ENCODE results near the gene GPR183. TPM values are rescaled to one million over a fixed set of nuclear protein-coding genes. Genes with fewer than 3 reads are reported as not detected.

The GPR183 gene
- total RNA-seq, 8 experiments from 2014 or later = 0.63 to 6.1 (median 1.1) TPM

DNA sequence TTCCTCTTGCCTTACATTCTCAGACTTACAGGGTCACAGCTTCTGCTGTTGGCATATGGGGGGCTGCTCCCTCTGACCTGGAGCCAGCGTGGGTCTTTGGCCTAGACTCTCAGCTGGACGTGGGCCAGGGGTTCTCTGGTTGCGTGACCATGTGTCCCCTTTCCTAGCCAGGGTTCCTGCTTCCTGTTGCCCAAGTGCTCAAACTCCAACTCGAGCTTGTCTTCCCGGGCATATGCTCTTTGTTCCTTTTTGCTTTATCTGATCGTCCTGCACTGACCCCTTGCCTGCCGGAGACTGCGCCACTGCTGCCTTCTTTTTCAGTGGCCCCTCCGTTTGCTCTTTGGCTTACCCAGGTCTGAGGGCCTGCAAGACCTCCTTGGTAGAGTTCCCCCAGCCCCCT is 25.3 kb upstream of the GPR183 start:
- 83 to 100% (median 90%) methylated on average over 3 to 8 of the region's 9 CpGs; no CpG with 5 or more reads in 3 of the 10 experiments for WGBS, 10 experiments
- in situ Hi-C loops (cut with MboI; ENCODE audit: low pct_unique_long_range_greater_than_20kb in 2 of 9, low sequenced_read_pairs in 9 of 9, unreplicated experiment in 9 of 9) = no loop called here
- Histone ChIP-seq H3K4me1 (replicated peaks in 1 of 2) (no peaks in the 10 kb centered on the region), H3K4me3 (no peak overlapping the region), H3K27ac (no peak overlapping the region)
- ATAC-seq (replicated peaks in 6 of 8) = no peak

DNA sequence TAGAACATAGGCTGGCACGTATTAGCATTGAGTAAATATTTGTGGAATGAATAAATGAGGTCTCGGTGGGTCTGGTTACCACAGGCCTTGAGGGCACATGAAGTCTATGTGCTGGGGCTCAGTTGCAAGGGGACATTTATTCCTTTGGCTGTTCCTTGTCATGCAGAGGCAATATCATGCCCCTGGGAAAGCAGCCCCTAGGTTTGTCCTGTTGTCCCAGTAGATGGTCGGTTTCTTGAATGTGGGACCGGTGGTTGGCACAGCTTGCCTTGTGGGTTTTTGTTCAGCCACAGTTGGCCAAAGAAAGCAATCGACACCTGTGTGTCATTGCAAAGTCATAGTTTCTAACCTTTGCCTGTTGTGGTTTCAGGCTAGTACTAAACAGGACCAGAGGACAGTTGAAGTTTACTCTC is 24.7 kb upstream of the GPR183 start:
- no peak overlapping the region for H3K4me3 ChIP-seq
- ATAC-seq (replicated peaks in 6 of 8) = peak in 1 of 8 experiments; percentile 73
- no peak overlapping the region for H3K27ac ChIP-seq
- H3K4me1 ChIP-seq (replicated peaks in 1 of 2) = no peaks in the 10 kb centered on the region
- in situ Hi-C loops (cut with MboI; ENCODE audit: low pct_unique_long_range_greater_than_20kb in 2 of 9, low sequenced_read_pairs in 9 of 9, unreplicated experiment in 9 of 9) = no loop called here
- 78 to 100% (median 100%) methylated on average over 1 to 5 of the region's 5 CpGs; no CpG with 5 or more reads in 1 of the 10 experiments for WGBS, 10 experiments

DNA sequence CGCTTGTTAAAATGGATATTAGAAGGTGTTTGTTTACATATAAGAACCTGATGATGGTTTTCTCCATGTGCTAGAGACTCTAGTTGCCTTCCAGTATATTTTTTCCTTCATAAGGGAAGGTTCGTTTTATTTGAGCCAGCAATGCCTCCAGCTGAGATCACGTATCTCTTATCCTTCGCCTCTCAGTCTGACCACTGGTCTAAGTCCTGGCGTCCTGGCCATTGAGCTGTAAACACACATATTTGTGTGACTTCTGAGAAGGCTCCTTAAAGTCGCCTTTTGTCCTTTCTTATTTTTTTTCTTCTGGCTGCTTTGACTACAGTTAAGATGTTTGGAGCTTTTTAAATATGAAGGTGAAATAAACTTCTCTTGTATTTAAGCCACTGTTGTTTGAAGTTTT is 23.7 kb upstream of the GPR183 start:
- H3K4me1 ChIP-seq (replicated peaks in 1 of 2) = no peaks in the 10 kb centered on the region
- no peak overlapping the region for H3K4me3 ChIP-seq
- H3K27ac ChIP-seq = no peak overlapping the region
- 25 to 100% (median 65%) methylated on average over 2 to 6 of the region's 6 CpGs for WGBS, 10 experiments
- no peak for ATAC-seq (replicated peaks in 6 of 8)
- in situ Hi-C loops (cut with MboI; ENCODE audit: low pct_unique_long_range_greater_than_20kb in 2 of 9, low sequenced_read_pairs in 9 of 9, unreplicated experiment in 9 of 9) = no loop called here

- in situ Hi-C loops (cut with MboI; ENCODE audit: low pct_unique_long_range_greater_than_20kb in 2 of 9, low sequenced_read_pairs in 9 of 9, unreplicated experiment in 9 of 9) = no loop called here
- Histone ChIP-seq H3K4me1 (replicated peaks in 1 of 2) (no peaks in the 10 kb centered on the region), H3K4me3 (no peak overlapping the region), H3K27ac (no peak overlapping the region)
- 100% methylated on average over 1 of the region's 1 CpG; no CpG with 5 or more reads in 8 of the 10 experiments for WGBS, 10 experiments
- no peak for ATAC-seq (replicated peaks in 6 of 8)
These were observed 22.3 kb upstream of the GPR183 start for GRCh38 chr13:99329477-99329876.

GRCh38 chr13:99327761-99328160 is 20.6 kb upstream of the GPR183 start:
- in situ Hi-C loops (cut with MboI; ENCODE audit: low pct_unique_long_range_greater_than_20kb in 2 of 9, low sequenced_read_pairs in 9 of 9, unreplicated experiment in 9 of 9) = no loop called here
- ATAC-seq (replicated peaks in 6 of 8) = no peak
- 90 to 100% (median 100%) methylated on average over 1 to 2 of the region's 2 CpGs; no CpG with 5 or more reads in 1 of the 10 experiments for WGBS, 10 experiments
- no peak overlapping the region for H3K27ac ChIP-seq
- H3K4me3 ChIP-seq = no peak overlapping the region
- no peaks in the 10 kb centered on the region for H3K4me1 ChIP-seq (replicated peaks in 1 of 2)

GRCh38 chr13:99327126-99327525 is 19.9 kb upstream of the GPR183 start:
- H3K4me1 ChIP-seq (replicated peaks in 1 of 2) = no peaks in the 10 kb centered on the region
- in situ Hi-C loops (cut with MboI; ENCODE audit: low pct_unique_long_range_greater_than_20kb in 2 of 9, low sequenced_read_pairs in 9 of 9, unreplicated experiment in 9 of 9) = no loop called here
- H3K27ac ChIP-seq = no peak overlapping the region
- no peak for ATAC-seq (replicated peaks in 6 of 8)
- WGBS, 10 experiments = 56 to 100% (median 90%) methylated on average over 1 to 2 of the region's 2 CpGs; no CpG with 5 or more reads in 3 of the 10 experiments
- no peak overlapping the region for H3K4me3 ChIP-seq

GRCh38 chr13:99326012-99326411 is 18.8 kb upstream of the GPR183 start:
- in situ Hi-C loops (cut with MboI; ENCODE audit: low pct_unique_long_range_greater_than_20kb in 2 of 9, low sequenced_read_pairs in 9 of 9, unreplicated experiment in 9 of 9) = no loop called here
- no peaks in the 10 kb centered on the region for H3K4me1 ChIP-seq (replicated peaks in 1 of 2)
- no peak for ATAC-seq (replicated peaks in 6 of 8)
- no peak overlapping the region for H3K27ac ChIP-seq
- no peak overlapping the region for H3K4me3 ChIP-seq

DNA sequence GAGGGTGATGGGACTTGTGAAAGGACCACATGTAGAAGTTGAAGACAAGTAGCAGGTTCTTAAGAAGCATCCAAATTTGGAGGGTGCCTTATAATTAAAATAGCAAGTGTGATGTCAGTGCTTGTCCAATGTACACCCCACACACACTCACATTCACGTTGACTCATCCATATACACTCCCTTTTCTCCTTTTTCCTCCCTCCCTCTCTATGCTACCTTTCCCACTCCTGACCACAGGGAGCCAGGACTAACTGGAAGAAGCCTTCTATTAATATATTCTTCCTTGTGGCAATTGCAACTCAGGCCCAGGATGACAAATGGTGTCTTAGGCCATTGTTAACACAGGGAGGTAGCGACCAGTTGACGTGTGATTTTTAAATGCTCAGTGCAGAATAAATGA is 16.3 kb upstream of the GPR183 start:
- 61 to 100% (median 83%) methylated on average over 1 to 3 of the region's 3 CpGs; no CpG with 5 or more reads in 2 of the 10 experiments for WGBS, 10 experiments
- Histone ChIP-seq H3K27ac (no peak overlapping the region), H3K4me1 (replicated peaks in 1 of 2) (no peaks in the 10 kb centered on the region), H3K4me3 (no peak overlapping the region)
- in situ Hi-C loops (cut with MboI; ENCODE audit: low pct_unique_long_range_greater_than_20kb in 2 of 9, low sequenced_read_pairs in 9 of 9, unreplicated experiment in 9 of 9) = no loop called here
- peak in 3 of 8 experiments; percentile 25 to 53 (median 35) for ATAC-seq (replicated peaks in 6 of 8)

GRCh38 chr13:99322297-99323103 is 15.3 kb upstream of the GPR183 start:
- Histone ChIP-seq H3K4me3 (no peak overlapping the region), H3K27ac (no peak overlapping the region), H3K4me1 (replicated peaks in 1 of 2) (no peaks in the 10 kb centered on the region)
- in situ Hi-C loops (cut with MboI; ENCODE audit: low pct_unique_long_range_greater_than_20kb in 2 of 9, low sequenced_read_pairs in 9 of 9, unreplicated experiment in 9 of 9) = no loop called here
- ATAC-seq (replicated peaks in 6 of 8) = peak in 2 of 8 experiments; percentile 84 to 92
- 33 to 100% (median 86%) methylated on average over 2 to 10 of the region's 10 CpGs for WGBS, 10 experiments

- Histone ChIP-seq H3K4me1 (replicated peaks in 1 of 2) (no peaks in the 10 kb centered on the region), H3K4me3 (no peak overlapping the region), H3K27ac (no peak overlapping the region)
- no peak for ATAC-seq (replicated peaks in 6 of 8)
- in situ Hi-C loops (cut with MboI; ENCODE audit: low pct_unique_long_range_greater_than_20kb in 2 of 9, low sequenced_read_pairs in 9 of 9, unreplicated experiment in 9 of 9) = no loop called here
These were observed 14.5 kb upstream of the GPR183 start for GRCh38 chr13:99321709-99322108.

DNA sequence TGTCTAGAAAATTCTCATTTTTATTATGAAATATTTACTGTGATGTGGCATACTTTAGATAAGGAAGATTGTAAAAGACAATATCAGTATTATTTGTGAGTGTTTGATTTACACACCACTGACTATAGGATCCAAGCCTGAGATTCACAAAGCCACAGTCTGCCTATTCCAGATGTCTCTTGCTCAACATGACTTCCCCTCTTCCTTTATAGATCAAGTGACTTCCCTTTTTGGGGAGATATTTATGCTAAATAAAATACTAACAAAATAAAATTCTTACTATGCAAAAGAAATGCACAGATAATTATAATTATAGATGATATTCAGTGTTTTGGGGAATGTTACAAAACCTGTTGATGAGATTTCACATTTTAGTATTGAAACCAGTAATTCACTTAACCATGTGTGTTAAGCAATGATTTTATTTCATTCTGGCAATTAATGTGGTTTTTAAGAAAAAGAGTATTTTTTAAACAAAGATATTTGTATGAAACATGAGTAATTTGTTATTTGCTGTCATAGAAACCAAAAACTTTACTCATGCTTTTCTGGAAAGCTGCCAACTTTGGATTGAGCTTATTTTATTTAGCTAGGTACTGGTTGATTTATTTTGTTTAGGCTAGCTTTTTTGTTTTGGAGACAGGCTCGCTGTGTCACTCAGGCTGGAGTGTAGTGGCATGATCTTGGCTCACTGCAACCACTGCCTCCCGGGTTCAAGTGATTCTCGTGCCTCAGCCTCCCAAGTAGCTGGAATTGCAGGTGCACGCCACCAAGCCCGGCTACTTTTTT is 13.7 kb upstream of the GPR183 start:
- in situ Hi-C loops (cut with MboI; ENCODE audit: low pct_unique_long_range_greater_than_20kb in 2 of 9, low sequenced_read_pairs in 9 of 9, unreplicated experiment in 9 of 9) = no loop called here
- Histone ChIP-seq H3K27ac (no peak overlapping the region), H3K4me1 (replicated peaks in 1 of 2) (no peaks in the 10 kb centered on the region), H3K4me3 (no peak overlapping the region)
- ATAC-seq (replicated peaks in 6 of 8) = peak in 1 of 8 experiments; percentile 28
- WGBS, 10 experiments = 43 to 100% (median 100%) methylated on average over 1 to 5 of the region's 5 CpGs; no CpG with 5 or more reads in 2 of the 10 experiments

GRCh38 chr13:99316657-99317256 is 9.6 kb upstream of the GPR183 start:
- 80 to 100% (median 95%) methylated on average over 1 to 6 of the region's 6 CpGs for WGBS, 10 experiments
- H3K4me3 ChIP-seq = no peak overlapping the region
- ATAC-seq (replicated peaks in 6 of 8) = no peak
- peaks cover 0 to 6% of the 10 kb centered on the region in 2 donors for H3K4me1 ChIP-seq (replicated peaks in 1 of 2)
- in situ Hi-C loops (cut with MboI; ENCODE audit: low pct_unique_long_range_greater_than_20kb in 2 of 9, low sequenced_read_pairs in 9 of 9, unreplicated experiment in 9 of 9) = no loop called here
- H3K27ac ChIP-seq = no peak overlapping the region

DNA sequence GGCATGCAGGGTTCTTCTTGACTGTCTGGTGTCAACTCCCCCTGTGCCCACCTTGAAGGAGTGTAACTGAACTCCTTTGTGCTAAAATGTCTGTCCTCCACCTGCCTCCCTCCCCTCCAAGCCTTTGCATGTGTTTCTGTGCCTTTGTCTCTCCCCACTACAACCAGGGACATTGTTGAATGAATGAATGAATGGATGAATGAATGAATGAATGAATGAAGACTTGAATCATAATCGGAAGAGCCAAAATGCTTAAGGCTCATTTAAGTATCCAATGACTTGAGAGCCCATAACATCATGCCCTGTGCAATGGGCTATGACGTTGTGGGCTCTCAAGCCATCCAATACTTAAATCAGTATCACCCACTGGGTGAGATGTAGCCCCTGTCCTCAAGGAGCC is 9.0 kb upstream of the GPR183 start:
- no peak for ATAC-seq (replicated peaks in 6 of 8)
- Histone ChIP-seq H3K4me1 (replicated peaks in 1 of 2) (peaks cover 0 to 6% of the 10 kb centered on the region in 2 donors), H3K4me3 (no peak overlapping the region), H3K27ac (no peak overlapping the region)
- in situ Hi-C loops (cut with MboI; ENCODE audit: low pct_unique_long_range_greater_than_20kb in 2 of 9, low sequenced_read_pairs in 9 of 9, unreplicated experiment in 9 of 9) = no loop called here
- 86 to 100% (median 100%) methylated on average over 1 to 2 of the region's 2 CpGs; no CpG with 5 or more reads in 5 of the 10 experiments for WGBS, 10 experiments
